ENCODE measurements around the gene ANKRD23. TPM values are rescaled to one million over a fixed set of nuclear protein-coding genes. Genes with fewer than 3 reads are reported as not detected.

Gene ANKRD23
- total RNA-seq, 1 experiment from 2014 or later, result 8.9 TPM

DNA sequence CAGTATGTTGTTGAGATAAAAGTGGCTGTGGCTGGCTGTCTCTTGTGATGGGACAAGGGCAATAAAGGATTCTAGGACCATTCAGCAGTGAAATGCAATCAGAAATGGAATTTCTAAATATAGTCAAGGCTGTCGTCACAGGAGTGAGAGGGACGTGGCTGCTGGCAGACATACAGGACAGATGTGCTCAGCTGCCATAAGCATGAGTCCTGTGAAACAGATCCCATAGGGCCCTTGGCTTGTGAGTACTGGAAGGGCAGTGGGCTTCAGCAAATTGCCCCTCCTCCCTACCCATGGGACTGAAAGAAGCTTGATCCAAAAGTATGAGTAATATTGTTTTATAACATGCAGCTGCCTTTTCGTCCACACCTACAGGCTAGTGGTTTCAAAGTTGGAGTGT, 31.9 kb downstream of the ANKRD23 start:
- POLR2A ChIA-PET (ENCODE audit: unreplicated experiment), result no interaction called here
- H3K27me3 ChIP-seq (ENCODE audit: insufficient read depth, low read depth), result no peaks in the 10 kb centered on the region
- no peaks in the 10 kb centered on the region for H3K9me3 ChIP-seq (ENCODE audit: insufficient read depth, low read depth)
- no peaks in the 10 kb centered on the region for H3K36me3 ChIP-seq (ENCODE audit: low read depth)
- no peak for DNase-seq
- H4K20me1 ChIP-seq (ENCODE audit: insufficient read depth), result no peaks in the 10 kb centered on the region
- BruUV-seq (replicated peaks), result no TSS peak
- no peak overlapping the region for H3K4me3 ChIP-seq
- H3K27ac ChIP-seq, result no peak overlapping the region
- H2AFZ ChIP-seq, result no peak overlapping the region
- no peak for TF ChIP-seq EZH2 (IDR thresholded peaks at IDR 0.05; ENCODE audit: low read depth)
- TF ChIP-seq, protein P1, sequence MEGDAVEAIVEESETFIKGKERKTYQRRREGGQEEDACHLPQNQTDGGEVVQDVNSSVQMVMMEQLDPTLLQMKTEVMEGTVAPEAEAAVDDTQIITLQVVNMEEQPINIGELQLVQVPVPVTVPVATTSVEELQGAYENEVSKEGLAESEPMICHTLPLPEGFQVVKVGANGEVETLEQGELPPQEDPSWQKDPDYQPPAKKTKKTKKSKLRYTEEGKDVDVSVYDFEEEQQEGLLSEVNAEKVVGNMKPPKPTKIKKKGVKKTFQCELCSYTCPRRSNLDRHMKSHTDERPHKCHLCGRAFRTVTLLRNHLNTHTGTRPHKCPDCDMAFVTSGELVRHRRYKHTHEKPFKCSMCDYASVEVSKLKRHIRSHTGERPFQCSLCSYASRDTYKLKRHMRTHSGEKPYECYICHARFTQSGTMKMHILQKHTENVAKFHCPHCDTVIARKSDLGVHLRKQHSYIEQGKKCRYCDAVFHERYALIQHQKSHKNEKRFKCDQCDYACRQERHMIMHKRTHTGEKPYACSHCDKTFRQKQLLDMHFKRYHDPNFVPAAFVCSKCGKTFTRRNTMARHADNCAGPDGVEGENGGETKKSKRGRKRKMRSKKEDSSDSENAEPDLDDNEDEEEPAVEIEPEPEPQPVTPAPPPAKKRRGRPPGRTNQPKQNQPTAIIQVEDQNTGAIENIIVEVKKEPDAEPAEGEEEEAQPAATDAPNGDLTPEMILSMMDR (conservative IDR thresholded peaks at IDR 0.05), result no peak
- no peaks in the 10 kb centered on the region for H3K79me2 ChIP-seq (ENCODE audit: low read depth)
- H3F3A ChIP-seq (ENCODE audit: insufficient read depth, low read depth), result peaks cover 12% of the 10 kb centered on the region
- H3K4me2 ChIP-seq, result no peak overlapping the region
- peaks cover 6% of the 10 kb centered on the region for H3K4me1 ChIP-seq (replicated peaks; ENCODE audit: insufficient read depth)
- H3K9me2 ChIP-seq (ENCODE audit: insufficient read depth), result no peaks in the 10 kb centered on the region
- intact Hi-C loops (cut with micrococcal nuclease; ENCODE audit: unreplicated experiment), result no loop called here
- CTCF ChIA-PET, result no interaction called here

DNA sequence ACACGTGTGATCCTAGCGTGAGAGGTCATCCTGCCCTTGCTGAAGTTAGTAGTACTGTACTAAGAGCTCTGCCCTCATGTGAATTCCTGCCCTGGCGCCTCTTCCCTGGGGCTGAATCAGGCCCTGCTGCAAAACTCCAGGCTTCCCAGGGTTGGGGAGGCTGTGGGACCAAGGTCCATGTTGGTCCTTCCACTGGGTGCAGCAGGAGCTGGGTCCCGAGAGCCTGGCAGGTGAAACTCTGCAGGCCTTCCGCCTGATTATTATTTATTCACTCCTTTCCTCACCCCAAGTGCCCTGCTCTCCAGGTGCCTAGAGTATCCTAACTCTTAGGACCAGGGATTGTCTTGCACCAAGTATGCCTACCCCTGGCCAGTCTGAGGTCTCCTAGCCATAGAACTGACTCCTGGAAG, 33.0 kb downstream of the ANKRD23 start:
- intact Hi-C loops (cut with micrococcal nuclease; ENCODE audit: unreplicated experiment), result no loop called here
- Histone ChIP-seq H3K4me3 (no peak overlapping the region), H3K4me2 (no peak overlapping the region), H2AFZ (no peak overlapping the region), H3K27ac (no peak overlapping the region), H4K20me1 (ENCODE audit: insufficient read depth) (no peaks in the 10 kb centered on the region), H3F3A (ENCODE audit: insufficient read depth, low read depth) (peaks cover 12% of the 10 kb centered on the region), H3K79me2 (ENCODE audit: low read depth) (no peaks in the 10 kb centered on the region), H3K27me3 (ENCODE audit: insufficient read depth, low read depth) (no peaks in the 10 kb centered on the region), H3K9me2 (ENCODE audit: insufficient read depth) (no peaks in the 10 kb centered on the region), H3K36me3 (ENCODE audit: low read depth) (no peaks in the 10 kb centered on the region), H3K4me1 (replicated peaks; ENCODE audit: insufficient read depth) (peaks cover 6% of the 10 kb centered on the region), H3K9me3 (ENCODE audit: insufficient read depth, low read depth) (no peaks in the 10 kb centered on the region)
- ChIA-PET POLR2A (ENCODE audit: unreplicated experiment) (no interaction called here), CTCF (no interaction called here)
- DNase-seq, result no peak
- no peak for TF ChIP-seq EZH2 (IDR thresholded peaks at IDR 0.05; ENCODE audit: low read depth)
- TF ChIP-seq, protein P1 (conservative IDR thresholded peaks at IDR 0.05), result no peak
- no TSS peak for BruUV-seq (replicated peaks)

DNA sequence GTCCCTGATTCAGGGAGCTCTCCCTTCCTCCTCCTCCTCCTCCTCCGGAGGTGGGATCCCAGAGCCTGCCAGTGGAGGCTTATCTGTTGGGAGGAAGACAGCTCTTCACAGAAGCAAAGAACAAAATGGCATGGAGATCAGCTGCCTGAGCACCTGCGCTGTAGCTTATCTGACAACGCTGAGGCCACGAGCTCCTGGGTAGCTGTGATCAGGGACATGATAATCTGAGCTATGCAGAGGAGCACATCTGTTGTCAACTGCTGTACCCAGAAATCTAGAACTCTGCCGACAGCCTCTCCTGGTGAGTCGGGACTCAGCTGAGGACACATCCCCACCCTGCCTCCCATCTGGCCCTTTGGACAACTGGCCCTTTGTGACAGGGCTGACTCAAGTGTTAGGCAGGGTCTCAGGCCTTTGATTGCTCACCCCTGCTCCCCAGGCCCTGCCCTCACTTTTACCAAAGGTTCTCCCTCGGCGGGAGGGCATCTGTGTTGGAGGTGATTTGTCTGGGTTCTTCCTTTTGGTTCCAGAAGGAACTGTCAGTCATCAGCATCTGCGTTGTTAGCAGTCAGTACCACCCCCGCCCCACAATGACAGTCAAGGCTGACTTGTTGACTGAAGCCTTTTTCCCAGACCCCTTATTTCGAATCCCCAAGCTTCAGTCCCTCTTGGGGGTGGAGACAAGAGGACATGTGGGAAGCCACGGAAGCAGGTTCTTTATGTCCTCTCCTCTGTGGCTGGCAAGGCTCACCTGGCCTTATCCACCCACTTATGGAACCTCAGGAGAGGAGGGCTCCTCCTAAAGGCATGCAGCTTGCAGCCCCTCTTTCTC, 33.7 kb downstream of the ANKRD23 start:
- H4K20me1 ChIP-seq (ENCODE audit: insufficient read depth), result no peaks in the 10 kb centered on the region
- no peak overlapping the region for H3K4me2 ChIP-seq
- H3F3A ChIP-seq (ENCODE audit: insufficient read depth, low read depth), result peaks cover 6% of the 10 kb centered on the region
- ChIA-PET POLR2A (ENCODE audit: unreplicated experiment) (no interaction called here), CTCF (no interaction called here)
- BruUV-seq (replicated peaks), result TSS peak; percentile 14
- no peaks in the 10 kb centered on the region for H3K79me2 ChIP-seq (ENCODE audit: low read depth)
- TF ChIP-seq EZH2 (IDR thresholded peaks at IDR 0.05; ENCODE audit: low read depth), result no peak
- TF ChIP-seq, protein P1 (conservative IDR thresholded peaks at IDR 0.05), result no peak
- H3K4me1 ChIP-seq (replicated peaks; ENCODE audit: insufficient read depth), result peaks cover 4% of the 10 kb centered on the region
- H2AFZ ChIP-seq, result no peak overlapping the region
- no peak for DNase-seq
- H3K36me3 ChIP-seq (ENCODE audit: low read depth), result no peaks in the 10 kb centered on the region
- intact Hi-C loops (cut with micrococcal nuclease; ENCODE audit: unreplicated experiment), result no loop called here
- no peaks in the 10 kb centered on the region for H3K9me3 ChIP-seq (ENCODE audit: insufficient read depth, low read depth)
- H3K27me3 ChIP-seq (ENCODE audit: insufficient read depth, low read depth), result no peaks in the 10 kb centered on the region
- H3K9me2 ChIP-seq (ENCODE audit: insufficient read depth), result no peaks in the 10 kb centered on the region
- H3K4me3 ChIP-seq, result no peak overlapping the region
- H3K27ac ChIP-seq, result no peak overlapping the region
